GM19351 (cell line): ENCODE measurements around the gene HSFX1.
"Not testable (repeated sequence)": the region's sequence is repeated elsewhere in the genome, so short reads cannot be mapped to it uniquely, and the experiment has no call there.

Experiments
- ATAC-seq: cut with Tn5 transposase; IDR thresholded peaks from one replicate; pipeline ENCODE4 v1.9.1; 2021; ENCODE audit warnings: mild to moderate bottlenecking, moderate library complexity; ENCODE audit not compliant: unreplicated experiment

HSFX1 gene

GRCh38 chrX:149773768-149774167, at the start of gene HSFX1:
Gene HSFX1, plus strand, starts transcription at chrX:149774068. Its CDS starts 614 bp downstream, at chrX:149774682.
- not testable (repeated sequence) for ATAC-seq

GRCh38 chrX:149727308-149727707, 46.6 kb upstream of the HSFX1 start:
- not testable (repeated sequence) for ATAC-seq

- ATAC-seq: not testable (repeated sequence)
Observed at GRCh38 chrX:149742269-149742668, 31.6 kb upstream of the HSFX1 start.

- peak; percentile 58 for ATAC-seq
Observed at GRCh38 chrX:149746390-149747007, 27.4 kb upstream of the HSFX1 start.

- ATAC-seq: no peak
Observed at GRCh38 chrX:149757206-149758067, 16.4 kb upstream of the HSFX1 start.

- no peak for ATAC-seq
Observed at GRCh38 chrX:149758068-149758714, 15.7 kb upstream of the HSFX1 start.

- not testable (repeated sequence) for ATAC-seq
Observed at GRCh38 chrX:149758715-149759078, 15.2 kb upstream of the HSFX1 start.

- ATAC-seq: no peak
Observed at GRCh38 chrX:149759824-149760223, 14.0 kb upstream of the HSFX1 start.

GRCh38 chrX:149760965-149761364, 12.9 kb upstream of the HSFX1 start:
- ATAC-seq: no peak

GRCh38 chrX:149761858-149762674, 11.8 kb upstream of the HSFX1 start:
- ATAC-seq: not testable (repeated sequence)

- ATAC-seq: no peak
Observed at GRCh38 chrX:149762696-149763614, 10.9 kb upstream of the HSFX1 start.

GRCh38 chrX:149770344-149770743, 3.5 kb upstream of the HSFX1 start:
- ATAC-seq: not testable (repeated sequence)

- ATAC-seq: not testable (repeated sequence)
Observed at GRCh38 chrX:149773026-149773425, 842 bp upstream of the HSFX1 start.

GRCh38 chrX:149777999-149778398, 4.1 kb downstream of the HSFX1 start:
- ATAC-seq: not testable (repeated sequence)

GRCh38 chrX:149781727-149782126, 7.9 kb downstream of the HSFX1 start, which contains the start of gene MAGEA9:
Gene MAGEA9, plus strand, starts transcription at chrX:149781930. Its CDS starts 4,281 bp downstream, at chrX:149786211.
- ATAC-seq: not testable (repeated sequence)

GRCh38 chrX:149795531-149795930, 21.7 kb downstream of the HSFX1 start:
- ATAC-seq: peak; percentile 99

- ATAC-seq: no peak
Observed at GRCh38 chrX:149799095-149799714, 25.3 kb downstream of the HSFX1 start.

GRCh38 chrX:149799938-149800337, 26.1 kb downstream of the HSFX1 start:
- ATAC-seq: no peak

GRCh38 chrX:149803458-149804062, 29.7 kb downstream of the HSFX1 start:
- no peak for ATAC-seq
